Osteoblast (primary cell): ENCODE results near the gene MMP3. TPM values are rescaled to one million over a fixed set of nuclear protein-coding genes. Genes with fewer than 3 reads are reported as not detected.
"Not testable (repeated sequence)": the region's sequence is repeated elsewhere in the genome, so short reads cannot be mapped to it uniquely, and the experiment has no call there.

ENCODE experiments used
- DNase-seq: peaks from one replicate; pipeline ENCODE4 v3.0.0; 2011; ENCODE audit warnings: low spot score, mixed read lengths; ENCODE audit not compliant: insufficient read length; ENCODE audit errors: missing footprints
- H2AFZ ChIP-seq: 2 replicates; pipeline ENCODE4 v1.6.0; 2011; ENCODE audit warnings: mild to moderate bottlenecking, low read length
- H3K27ac ChIP-seq: 2 replicates; pipeline ENCODE4 v1.5.1; 2011; ENCODE audit warnings: mild to moderate bottlenecking, low read depth, low read length, moderate library complexity
- H3K27me3 ChIP-seq: 2 replicates; pipeline ENCODE4 v1.6.0; 2012; ENCODE audit warnings: mild to moderate bottlenecking, control low read depth, inconsistent platforms, low read length, moderate library complexity; ENCODE audit not compliant: insufficient read depth
- H3K36me3 ChIP-seq: 2 replicates; pipeline ENCODE4 v1.5.1; 2011; ENCODE audit warnings: mild to moderate bottlenecking, low read length, control low read depth, moderate library complexity; ENCODE audit not compliant: insufficient read depth
- H3K4me1 ChIP-seq: 2 replicates; pipeline ENCODE4 v1.5.1; 2011; ENCODE audit warnings: mild to moderate bottlenecking, low read length, control low read depth, moderate library complexity; ENCODE audit not compliant: insufficient read depth
- H3K4me2 ChIP-seq: 2 replicates; pipeline ENCODE4 v1.6.0; 2011; ENCODE audit warnings: mild to moderate bottlenecking, low read length; ENCODE audit not compliant: insufficient read depth
- H3K4me3 ChIP-seq: fragments of 200-600 bp; sonication (generic); 3 replicates; pipeline ENCODE4 v1.5.1; 2012; ENCODE audit warnings: mild to moderate bottlenecking, low read length, inconsistent platforms; ENCODE audit not compliant: insufficient read depth
- H3K79me2 ChIP-seq: 2 replicates; pipeline ENCODE4 v1.6.0; 2012; ENCODE audit warnings: mild to moderate bottlenecking, low read length, control low read depth, inconsistent platforms; ENCODE audit not compliant: insufficient read depth
- H3K9me3 ChIP-seq: 2 replicates; pipeline ENCODE4 v1.5.1; 2011; ENCODE audit warnings: low read depth, low read length, control low read depth
- H4K20me1 ChIP-seq: 2 replicates; pipeline ENCODE4 v1.6.0; 2012; ENCODE audit warnings: mild to moderate bottlenecking, low read length, control low read depth; ENCODE audit not compliant: insufficient read depth
- CTCF ChIP-seq: IDR thresholded peaks from 2 replicates; pipeline ENCODE4 v1.5.1; 2011; ENCODE audit warnings: mild to moderate bottlenecking, low read depth, low read length, moderate library complexity; ENCODE audit errors: extremely low read depth
- total RNA-seq: library from RNA; depleted of rRNA; stranded (reverse); fragments of >200 nt; gene quantifications from 2 replicates; pipeline ENCODE4 v1.2.3, GENCODE V29; 2012

Gene MMP3
- total RNA-seq, 1 donor = 5.1 TPM

- peak overlapping the region; percentile 84 for H3K27ac ChIP-seq
- H3K79me2 ChIP-seq = no peaks in the 10 kb centered on the region
- H2AFZ ChIP-seq = no peak overlapping the region
- H4K20me1 ChIP-seq = no peaks in the 10 kb centered on the region
- no peak overlapping the region for H3K4me3 ChIP-seq
- H3K4me1 ChIP-seq = peaks cover 22% of the 10 kb centered on the region
- H3K36me3 ChIP-seq = no peaks in the 10 kb centered on the region
- H3K9me3 ChIP-seq = no peaks in the 10 kb centered on the region
- peak; percentile 69 for DNase-seq
- TF ChIP-seq CTCF = no peak
- no peaks in the 10 kb centered on the region for H3K27me3 ChIP-seq
- H3K4me2 ChIP-seq = peak overlapping the region; percentile 36
Observed at GRCh38 chr11:102882389-102883024, 39.1 kb upstream of the MMP3 start.

DNA sequence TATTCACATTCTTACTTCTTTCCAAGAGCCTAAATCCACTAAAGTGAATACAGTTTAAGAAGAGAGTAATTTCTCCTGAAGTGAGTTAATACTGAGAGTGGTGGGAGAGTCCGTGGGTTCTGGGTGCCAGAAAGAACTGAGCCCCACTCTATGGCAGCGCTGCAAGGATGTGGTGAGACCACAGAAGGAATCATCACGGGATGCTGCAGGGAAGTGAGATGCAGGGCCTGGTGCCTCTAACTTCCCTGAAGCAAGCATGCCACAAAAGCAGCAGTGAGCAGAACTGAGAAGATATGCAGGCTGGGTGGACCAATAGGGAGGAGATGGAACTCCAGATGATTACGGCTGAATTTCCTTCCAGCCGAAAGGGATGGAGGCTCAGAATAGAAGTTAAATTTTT lies 36.4 kb upstream of the MMP3 start:
- no peak overlapping the region for H3K4me3 ChIP-seq
- no peak overlapping the region for H2AFZ ChIP-seq
- H4K20me1 ChIP-seq = no peaks in the 10 kb centered on the region
- DNase-seq = no peak
- H3K27ac ChIP-seq = no peak overlapping the region
- no peaks in the 10 kb centered on the region for H3K36me3 ChIP-seq
- H3K9me3 ChIP-seq = no peaks in the 10 kb centered on the region
- H3K4me2 ChIP-seq = no peak overlapping the region
- H3K27me3 ChIP-seq = no peaks in the 10 kb centered on the region
- H3K79me2 ChIP-seq = no peaks in the 10 kb centered on the region
- H3K4me1 ChIP-seq = peaks cover 11% of the 10 kb centered on the region
- no peak for TF ChIP-seq CTCF

DNA sequence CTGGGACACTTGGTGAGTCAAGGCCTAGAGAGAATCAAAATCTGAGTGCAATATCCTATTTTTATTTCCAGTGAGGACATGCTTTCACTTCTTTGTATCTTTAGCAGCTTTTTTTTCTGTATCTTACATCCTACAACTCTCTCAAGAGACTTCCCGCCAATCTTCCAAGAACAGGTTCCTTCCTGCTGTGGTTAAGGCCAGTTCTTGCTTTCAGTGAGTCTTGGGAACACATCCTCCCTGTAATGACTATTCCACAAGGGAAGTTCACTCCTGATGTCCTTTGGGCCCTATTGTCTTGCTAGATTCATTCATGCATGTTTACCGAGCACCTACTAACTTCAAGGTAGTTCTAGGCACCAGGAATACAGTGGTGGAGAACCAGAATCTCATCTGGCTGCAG lies 35.2 kb upstream of the MMP3 start:
- H3K27me3 ChIP-seq = no peaks in the 10 kb centered on the region
- no peak overlapping the region for H3K4me3 ChIP-seq
- no peak for DNase-seq
- no peaks in the 10 kb centered on the region for H3K9me3 ChIP-seq
- H4K20me1 ChIP-seq = no peaks in the 10 kb centered on the region
- no peaks in the 10 kb centered on the region for H3K79me2 ChIP-seq
- no peaks in the 10 kb centered on the region for H3K36me3 ChIP-seq
- no peak for TF ChIP-seq CTCF
- H3K4me2 ChIP-seq = no peak overlapping the region
- no peak overlapping the region for H3K27ac ChIP-seq
- peaks cover 11% of the 10 kb centered on the region for H3K4me1 ChIP-seq
- H2AFZ ChIP-seq = no peak overlapping the region

DNA sequence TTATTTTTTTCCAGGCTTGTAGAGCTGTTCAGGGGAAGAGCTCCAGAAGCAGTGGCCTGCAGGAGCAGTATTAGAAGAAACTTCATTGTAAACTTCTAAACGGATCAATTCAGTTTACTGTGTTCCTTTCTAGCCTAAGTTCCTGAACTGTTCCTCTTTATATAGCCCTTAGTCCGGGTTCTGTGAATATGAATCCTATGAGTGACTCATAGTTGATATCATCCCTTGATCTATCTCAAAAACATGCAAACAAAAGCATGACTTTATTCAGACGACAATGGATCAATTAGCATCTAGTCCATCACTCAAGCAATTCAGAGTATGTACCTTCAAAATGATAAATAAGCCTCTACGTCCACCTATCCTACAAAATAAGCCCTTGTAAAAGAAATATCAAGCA lies 31.4 kb upstream of the MMP3 start, which contains the start of gene MMP12:
Gene MMP12 (minus strand): TSS at position 131 of the 400 bp plus-strand sequence. CDS start 45 bp downstream, at position 86.
- DNase-seq = no peak
- Histone ChIP-seq H3K9me3 (no peaks in the 10 kb centered on the region), H3K27me3 (no peaks in the 10 kb centered on the region), H2AFZ (no peak within 1 kb of the TSS), H3K36me3 (no peaks in the 10 kb centered on the region), H3K79me2 (no peaks in the 10 kb centered on the region), H3K4me2 (no peak within 1 kb of the TSS), H3K4me3 (no peak within 1 kb of the TSS), H3K4me1 (no peaks in the 10 kb centered on the region), H4K20me1 (no peaks in the 10 kb centered on the region), H3K27ac (no peak within 1 kb of the TSS)
- TF ChIP-seq CTCF = no peak

GRCh38 chr11:102869354-102869964 lies 26.1 kb upstream of the MMP3 start:
- not testable (repeated sequence) for H3K36me3 ChIP-seq, H3K4me1 ChIP-seq, H3K9me3 ChIP-seq, H3K79me2 ChIP-seq, DNase-seq, H3K4me2 ChIP-seq, H3K27me3 ChIP-seq, H2AFZ ChIP-seq, H4K20me1 ChIP-seq, H3K4me3 ChIP-seq, H3K27ac ChIP-seq
